HG03521 (cell line): ENCODE results near the gene NDFIP2.
A peak's percentile ranks its signal among the peaks of the same experiment; 100 is the strongest.

Experiments
- ATAC-seq: cut with Tn5 transposase; IDR thresholded peaks from one replicate; pipeline ENCODE4 v1.9.1; 2021; ENCODE audit warnings: mild to moderate bottlenecking, moderate library complexity; ENCODE audit not compliant: unreplicated experiment

NDFIP2 gene, protein sequence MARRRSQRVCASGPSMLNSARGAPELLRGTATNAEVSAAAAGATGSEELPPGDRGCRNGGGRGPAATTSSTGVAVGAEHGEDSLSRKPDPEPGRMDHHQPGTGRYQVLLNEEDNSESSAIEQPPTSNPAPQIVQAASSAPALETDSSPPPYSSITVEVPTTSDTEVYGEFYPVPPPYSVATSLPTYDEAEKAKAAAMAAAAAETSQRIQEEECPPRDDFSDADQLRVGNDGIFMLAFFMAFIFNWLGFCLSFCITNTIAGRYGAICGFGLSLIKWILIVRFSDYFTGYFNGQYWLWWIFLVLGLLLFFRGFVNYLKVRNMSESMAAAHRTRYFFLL

DNA sequence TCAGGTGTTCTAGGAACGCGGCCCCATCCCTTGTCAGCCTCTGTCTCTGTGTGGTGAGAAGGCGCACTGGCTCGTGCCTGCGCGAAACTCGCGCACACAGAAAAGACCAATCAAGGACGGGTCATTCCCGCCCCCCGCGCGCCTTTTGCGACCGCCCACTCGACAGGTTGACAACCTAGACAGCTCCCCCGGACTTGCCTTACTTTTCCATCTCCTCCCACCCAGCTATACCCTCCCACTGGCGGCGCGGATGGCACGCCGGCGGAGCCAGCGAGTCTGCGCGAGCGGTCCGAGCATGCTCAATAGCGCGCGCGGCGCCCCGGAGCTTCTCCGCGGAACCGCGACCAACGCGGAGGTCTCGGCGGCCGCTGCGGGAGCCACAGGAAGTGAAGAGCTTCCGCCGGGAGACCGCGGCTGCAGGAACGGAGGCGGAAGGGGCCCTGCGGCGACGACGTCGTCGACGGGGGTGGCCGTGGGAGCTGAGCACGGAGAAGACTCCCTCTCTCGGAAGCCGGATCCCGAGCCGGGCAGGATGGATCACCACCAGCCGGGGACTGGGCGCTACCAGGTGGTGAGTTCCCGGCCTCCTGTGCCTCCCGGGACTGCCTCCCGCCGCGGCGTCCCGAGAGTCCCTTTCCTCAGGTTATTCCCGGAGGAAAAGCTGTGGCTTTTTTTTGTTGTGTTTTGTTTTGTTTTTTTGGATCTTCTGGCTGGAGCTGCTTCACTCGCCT, at the start of gene NDFIP2:
Gene NDFIP2 (plus strand): TSS at position 202 of the 731 bp plus-strand sequence. CDS start 49 bp downstream, at position 251.
- peak; percentile 81 for ATAC-seq

DNA sequence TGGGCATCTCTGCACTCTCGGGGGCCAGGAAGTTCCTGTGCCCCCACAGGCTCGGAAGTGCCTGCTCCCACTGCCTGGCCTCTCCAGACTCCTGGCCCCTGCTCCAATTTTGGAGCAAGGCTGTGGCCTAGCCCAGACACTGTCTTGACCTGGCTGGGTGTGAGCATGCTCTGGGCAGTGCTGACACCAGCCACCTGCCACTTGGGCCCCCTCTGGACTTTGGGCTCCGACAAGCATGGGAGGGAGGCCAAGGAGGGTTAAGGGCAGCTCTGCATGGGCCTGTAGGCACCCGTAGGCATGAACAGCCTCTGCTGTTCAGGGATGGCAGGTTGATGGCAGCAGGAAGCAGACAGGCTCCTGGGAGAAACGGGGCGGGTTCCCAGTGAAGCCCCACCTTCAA, 48.9 kb upstream of the NDFIP2 start:
- ATAC-seq, result no peak

DNA sequence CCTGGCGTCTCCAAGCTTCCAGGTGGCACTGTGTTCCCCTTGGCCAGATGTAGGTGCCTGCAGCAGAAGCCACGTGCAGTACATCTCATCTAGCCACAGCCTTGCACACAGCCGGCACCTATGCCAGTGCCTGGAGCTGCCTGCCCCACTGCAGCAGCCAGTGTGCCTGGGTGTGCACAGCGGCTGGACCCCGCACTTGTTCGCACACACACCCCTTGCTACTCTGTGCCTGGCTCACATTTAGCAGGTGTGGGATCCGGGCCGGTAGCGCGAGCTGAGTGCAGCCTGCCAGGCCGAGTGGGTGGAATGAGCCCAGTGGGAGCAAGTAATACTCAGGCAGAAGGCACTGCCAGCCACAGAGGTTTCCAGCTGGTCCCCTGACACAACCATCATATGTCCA, 48.0 kb upstream of the NDFIP2 start:
- no peak for ATAC-seq

DNA sequence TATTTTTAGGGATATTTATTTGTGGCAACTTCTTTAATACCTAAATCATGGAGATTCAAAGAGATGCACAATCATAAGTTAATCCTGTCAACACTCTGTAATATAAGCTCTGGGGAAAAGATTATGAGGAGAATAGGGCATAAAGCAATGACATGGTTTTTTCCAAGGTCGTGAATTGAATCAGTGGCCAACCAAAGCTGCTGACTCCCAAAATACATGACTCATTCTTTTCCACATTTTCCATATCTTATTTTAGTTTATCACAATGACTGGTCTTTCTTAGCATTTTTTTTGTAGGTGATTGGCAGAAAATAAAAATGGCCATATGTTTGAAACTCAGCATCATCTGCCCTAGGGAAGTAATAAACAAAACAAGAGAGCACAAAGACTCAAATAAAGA, 46.4 kb upstream of the NDFIP2 start:
- ATAC-seq, result no peak

DNA sequence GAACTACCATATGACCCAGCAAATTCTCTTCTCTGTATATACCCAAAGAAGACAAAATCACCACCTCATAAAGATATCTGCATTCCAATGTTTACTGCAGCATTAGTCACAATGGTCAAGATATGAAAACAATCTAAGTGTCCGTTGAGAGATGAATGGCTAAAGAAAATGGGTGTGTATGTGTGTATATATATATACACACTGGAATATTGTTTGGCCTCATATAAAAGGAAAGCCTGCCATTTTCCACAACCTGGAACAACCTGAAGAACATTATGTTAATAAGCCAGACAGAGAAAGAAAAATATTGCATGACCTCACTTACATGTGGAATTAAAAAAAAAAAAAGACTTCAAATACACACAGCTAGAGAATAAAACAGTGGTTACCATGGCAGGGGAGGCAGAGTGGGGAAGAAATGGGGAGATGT, 45.4 kb upstream of the NDFIP2 start:
- ATAC-seq, result no peak

DNA sequence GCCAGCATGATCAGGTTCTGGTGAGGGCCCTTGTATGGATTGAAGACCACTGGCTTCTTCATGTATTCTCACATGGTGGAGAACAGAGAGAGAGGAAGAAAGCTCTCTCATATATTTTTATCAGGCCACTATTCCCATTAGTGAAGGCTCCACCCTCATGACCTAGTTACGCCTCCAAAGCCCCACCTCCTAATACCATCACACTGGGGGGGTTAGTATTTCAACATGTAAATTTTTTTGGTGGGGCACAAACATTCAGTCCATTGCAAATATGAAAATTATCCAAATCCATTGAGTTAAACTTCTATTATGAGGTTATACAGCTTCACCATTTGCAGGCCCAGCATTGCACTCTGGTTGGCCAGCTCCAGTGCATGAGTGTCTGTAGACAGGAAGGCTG, 41.7 kb upstream of the NDFIP2 start:
- no peak for ATAC-seq

DNA sequence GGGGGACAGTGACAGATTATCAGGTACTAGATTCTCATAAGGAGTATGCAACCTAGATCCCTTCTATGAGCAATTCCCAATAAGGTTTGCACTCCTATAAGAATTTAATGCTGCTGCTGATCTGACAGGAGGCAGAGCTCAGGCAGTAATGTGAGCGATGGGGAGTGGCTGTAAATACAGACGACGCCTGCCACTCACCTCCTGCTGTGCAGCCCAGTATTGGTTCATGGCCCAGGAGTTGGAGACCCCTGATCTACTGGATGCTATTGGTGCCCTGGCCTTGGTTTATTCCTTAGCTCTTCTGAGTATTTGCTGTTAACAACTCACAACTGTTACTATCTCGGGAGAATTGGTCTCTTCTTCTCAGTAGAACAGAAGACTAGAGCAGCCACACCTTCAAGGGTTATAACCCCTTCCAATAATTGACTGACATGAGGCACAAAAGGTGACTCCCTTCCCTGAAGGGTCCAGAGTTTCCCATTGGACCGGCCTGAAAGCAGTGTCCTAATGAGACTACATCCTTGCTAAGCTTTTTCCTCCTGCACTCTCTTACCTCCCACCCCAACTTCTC, 39.9 kb upstream of the NDFIP2 start:
- no peak for ATAC-seq

DNA sequence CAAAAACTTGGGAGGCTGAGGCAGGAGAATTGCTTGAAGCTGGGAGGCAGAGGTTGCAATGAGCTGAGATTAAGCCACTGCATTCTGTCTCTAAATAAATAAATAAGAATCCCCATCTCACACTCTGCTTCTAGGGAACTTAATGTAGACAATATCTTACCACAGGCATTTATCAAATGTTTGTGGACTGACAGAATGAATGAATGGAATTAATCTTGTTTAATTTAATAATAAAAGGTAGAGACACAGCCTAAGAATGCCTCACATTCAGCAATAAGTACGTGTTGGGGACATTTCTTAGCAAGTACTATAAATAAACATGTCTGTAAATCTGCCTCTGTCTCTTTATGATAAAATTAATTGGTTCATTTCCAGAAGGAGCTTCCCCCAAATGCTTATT, 38.7 kb upstream of the NDFIP2 start:
- no peak for ATAC-seq

DNA sequence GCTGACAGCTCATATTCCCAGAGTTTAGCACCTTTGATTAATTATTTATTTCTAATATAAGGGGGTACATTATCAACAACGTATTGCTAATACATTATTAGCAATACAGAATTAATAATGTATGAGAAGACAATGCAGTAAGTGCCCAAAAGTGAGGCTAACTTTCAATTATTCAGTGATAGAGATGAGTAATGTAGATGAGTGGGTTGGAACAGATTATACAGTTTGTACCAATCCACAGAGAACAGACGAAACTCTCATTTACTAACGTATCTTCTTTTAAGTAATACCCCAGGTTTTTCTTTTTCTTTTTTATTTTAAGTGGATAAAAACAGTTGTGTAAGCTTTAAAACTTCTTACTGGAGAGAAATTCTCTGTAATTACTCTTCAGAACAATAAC, 38.2 kb upstream of the NDFIP2 start:
- ATAC-seq, result no peak

DNA sequence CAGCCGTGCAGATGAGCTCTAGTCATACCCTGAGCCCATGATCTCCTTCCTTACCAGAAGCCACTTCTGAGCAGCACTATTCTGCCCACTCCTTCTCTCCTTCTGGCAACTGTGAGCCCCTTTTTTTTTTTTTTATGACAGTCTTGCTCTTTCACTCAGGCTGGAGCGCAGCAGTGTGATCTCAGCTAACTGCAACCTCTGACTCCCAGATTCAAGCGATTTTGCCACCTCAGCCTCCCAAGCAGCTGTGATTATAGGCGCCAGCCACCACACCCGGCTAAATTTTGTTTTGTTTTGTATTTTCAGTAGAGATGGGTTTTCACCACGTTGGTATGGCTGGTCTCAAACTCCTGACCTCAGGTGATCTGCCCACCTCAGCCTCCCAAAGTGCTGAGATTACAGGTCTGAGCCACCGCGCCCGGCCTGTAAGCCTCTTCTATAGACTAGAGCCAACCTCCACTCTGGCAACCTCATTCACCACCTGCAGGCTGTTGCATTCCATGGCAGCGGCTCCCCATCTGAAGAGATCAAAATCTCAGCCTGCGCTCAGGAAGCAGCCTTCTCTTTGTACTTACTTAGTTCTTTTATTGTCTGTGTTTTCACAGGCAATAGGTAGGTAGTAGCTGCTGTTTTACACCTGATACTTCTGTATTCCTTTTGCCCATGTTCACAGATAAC, 34.8 kb upstream of the NDFIP2 start:
- ATAC-seq, result no peak

DNA sequence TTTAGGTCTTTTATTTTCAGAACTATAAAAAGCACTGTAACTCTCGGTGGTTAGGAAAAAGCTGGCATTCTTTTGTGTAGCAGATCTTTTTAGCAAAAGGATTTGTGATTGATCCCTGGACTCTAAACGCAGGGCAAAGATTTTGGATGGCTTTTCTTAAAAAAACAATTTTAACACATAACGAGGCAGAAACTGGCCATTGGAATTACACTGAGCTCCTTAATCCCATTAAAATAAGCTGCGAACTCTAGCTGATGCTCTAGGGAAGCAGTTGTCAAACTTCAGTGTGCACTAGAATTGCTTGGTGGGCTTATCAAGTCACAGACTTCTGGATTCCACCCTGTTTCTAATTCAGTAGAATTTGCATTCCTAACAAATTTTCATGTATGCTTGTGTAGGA, 33.8 kb upstream of the NDFIP2 start:
- no peak for ATAC-seq

DNA sequence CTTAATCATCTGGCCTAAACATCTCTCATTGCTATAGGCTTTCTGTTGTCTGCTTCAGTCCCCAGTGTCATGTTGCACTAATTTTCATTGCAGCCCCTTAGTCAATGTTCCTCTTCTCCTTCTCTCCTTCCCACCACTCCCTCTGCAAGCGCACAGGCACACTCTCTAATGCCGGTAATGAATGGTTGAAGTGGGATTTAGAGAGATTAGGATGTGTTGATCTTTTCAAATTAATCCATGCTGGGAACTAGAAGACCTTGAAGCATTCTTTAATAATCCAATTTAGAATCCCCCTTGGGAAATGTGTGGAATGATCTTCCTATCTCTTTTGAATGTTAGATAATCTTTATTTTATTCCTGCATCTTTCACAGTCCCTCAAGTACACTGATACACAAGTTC, 33.2 kb upstream of the NDFIP2 start:
- no peak for ATAC-seq

DNA sequence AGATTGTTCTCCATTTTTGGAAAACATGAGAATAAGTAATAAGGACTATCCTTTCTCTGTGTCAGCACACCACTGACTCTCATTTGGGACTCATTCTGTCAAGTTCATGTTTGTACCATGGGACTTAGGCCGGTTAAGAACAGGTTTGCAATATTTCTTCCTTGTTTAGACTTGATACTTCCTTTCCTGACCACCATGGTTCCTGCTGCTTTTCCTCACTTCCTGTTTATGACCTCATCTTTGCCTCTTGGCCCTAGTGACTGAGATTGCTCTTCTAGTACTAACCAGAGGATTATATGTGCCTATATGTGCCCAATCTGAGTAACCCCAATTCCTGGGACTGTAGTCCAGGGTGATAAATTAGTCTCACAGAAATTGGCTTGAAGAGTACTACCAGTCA, 32.5 kb upstream of the NDFIP2 start:
- ATAC-seq, result no peak

DNA sequence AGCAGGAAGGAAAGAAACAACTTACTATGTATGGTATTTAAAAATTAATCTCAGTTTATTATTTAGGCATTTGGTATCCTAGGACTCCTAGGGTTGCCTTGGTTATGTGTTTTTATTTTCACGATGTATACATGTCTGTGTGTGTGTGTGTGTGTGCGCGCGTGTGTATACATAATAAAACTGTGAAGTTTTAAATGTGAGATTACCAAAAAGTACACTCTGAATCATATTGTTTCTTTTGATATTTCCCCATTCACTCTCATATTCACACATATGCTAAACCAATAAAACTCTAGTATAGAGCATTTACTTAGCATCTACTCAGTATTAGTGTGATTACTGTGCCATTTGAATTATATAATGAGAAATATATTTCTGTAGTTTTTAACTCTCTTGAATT, 30.8 kb upstream of the NDFIP2 start:
- ATAC-seq, result no peak

DNA sequence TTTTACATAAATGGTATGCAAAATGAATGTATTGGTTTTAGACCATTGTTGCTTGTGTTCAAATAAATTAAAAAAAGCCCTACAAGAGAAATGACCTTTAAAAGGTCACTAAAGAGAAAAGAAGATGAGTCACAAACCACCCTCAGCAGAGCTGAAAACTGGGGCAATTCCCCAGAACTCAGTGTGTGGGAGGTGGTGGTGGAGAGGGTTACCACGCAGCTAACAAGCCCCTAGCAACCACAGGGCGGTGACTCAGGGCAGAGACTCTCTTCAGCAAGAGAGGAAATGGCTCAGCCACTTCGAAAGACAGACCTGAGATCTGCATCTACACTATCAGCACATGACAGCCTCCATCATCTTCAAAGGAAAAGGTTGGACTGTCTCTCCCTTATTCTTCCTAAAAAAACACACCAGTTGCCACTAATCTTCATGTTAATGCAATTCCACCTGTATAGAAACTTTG, 29.4 kb upstream of the NDFIP2 start:
- ATAC-seq, result peak; percentile 99

DNA sequence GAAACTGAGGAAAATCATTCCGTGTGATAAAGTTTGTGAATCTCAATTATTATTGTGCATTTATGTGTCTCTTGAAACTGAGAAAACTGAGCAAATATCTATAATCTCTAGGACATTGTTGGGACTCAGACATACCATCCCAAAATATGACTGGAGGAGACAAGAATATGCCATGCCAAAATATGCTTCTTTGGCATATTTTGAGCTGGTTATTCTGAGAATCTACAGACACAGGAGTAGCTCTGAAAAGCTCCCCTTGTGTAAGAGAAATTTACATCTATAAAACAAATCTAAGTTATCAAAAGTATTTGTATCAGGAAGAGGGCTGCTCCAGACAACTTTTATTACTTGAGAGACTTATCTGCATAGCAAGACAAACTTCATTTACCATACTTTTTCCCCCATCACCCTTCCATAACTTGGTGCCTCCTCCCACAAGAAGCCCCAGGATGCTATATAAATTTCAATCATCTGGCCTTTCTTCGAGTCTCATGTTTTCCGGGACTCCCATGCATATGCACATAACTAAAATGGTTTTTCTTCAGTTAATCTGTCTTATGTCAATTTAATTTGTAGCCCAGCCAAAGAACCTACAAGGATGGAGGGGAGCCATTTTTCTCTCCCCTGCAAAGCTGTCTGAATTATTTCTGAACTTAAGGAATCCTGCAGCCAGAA, 28.6 kb upstream of the NDFIP2 start:
- no peak for ATAC-seq

DNA sequence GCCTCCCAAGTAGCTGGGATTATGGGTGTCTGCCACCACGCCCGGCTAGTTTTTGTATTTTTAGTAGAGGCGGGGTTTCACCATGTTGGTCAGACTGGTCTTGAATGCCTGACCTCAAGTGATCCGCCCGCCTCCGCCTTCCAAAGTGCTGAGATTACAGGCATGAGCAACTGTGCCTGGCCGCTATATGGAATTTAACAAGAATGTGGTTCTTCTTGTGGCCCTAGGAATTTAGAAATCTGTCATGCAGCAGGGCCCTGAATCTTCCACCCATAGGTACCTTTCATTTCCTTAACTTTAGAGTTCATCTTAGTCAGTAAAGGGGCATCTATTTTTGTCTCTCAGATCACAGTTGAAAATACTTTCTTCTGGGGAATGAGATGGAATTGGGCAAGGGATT, 25.6 kb upstream of the NDFIP2 start:
- ATAC-seq, result no peak

DNA sequence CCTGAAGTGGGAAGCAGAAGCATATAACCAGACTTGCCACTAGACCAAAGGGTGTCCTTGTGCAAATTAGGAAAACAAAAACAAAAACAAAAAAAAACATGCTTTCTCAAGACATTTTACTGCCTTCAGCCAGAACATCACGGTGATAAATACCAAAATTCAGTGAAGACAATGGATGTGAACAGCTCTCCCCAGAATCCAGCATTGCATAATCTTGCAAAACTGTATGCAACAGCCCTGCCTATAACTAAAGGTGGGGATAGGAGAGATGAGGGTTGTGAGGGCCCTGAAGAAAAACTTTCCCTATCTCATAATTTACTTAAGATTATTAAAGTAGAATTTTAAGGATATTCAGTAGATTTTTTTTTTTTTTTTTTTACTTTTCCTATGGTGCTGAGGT, 24.9 kb upstream of the NDFIP2 start:
- no peak for ATAC-seq

DNA sequence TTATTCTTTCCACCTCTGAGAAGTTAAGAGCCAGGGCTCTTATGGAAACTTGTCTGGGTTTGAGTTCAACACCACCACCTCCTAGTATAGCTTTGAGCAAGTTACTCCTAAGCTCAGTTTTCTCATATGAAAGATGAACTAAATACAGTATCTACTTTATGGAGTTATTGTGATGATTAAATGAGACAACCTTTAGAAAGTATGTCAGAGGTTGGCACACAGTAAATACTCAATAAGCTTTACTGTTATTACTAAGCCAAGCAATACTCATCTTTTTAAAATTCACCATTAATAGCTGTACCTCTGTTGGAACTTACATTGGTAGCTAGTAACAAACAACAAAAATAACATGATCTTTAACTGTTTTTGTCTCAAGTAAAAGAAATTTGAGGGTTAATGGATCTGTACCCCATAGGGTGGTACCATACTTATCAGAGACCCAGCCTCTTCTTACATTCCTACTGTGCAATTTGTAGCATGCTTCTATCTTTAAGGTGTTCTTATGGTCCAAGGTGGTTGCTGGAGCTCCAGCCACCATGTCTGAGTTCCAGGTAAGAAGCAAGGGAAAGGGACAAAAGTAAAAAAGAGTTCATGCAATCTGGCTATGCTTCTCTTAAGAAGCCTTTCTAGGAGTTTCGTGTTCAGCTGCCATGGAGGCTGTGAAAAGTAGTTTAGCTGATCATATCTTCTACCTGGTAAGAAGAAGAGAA, 24.1 kb upstream of the NDFIP2 start:
- ATAC-seq, result no peak

DNA sequence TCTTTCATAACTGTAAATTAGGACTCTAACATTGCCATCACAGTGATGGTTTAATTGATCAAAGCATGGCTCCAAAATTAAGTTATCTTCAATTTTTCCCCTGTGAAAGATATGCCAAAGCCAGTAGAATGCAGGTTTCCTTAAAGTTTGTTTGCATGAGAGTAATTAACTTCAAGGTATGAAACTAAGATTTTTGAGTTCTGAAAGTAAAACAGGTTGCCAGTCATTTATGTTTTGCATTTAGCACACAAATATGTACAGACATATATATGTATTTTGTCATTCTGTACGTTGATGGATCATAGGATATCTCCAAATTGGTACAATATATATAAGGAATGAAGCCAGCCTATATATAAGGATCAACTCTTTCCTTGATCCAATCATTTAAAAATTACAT, 23.6 kb upstream of the NDFIP2 start:
- ATAC-seq, result no peak
